NAMALWA (cell line): ENCODE measurements around the gene LRRC3.
A peak's percentile ranks its signal among the peaks of the same experiment; 100 is the strongest.
"Not testable (repeated sequence)": the region's sequence is repeated elsewhere in the genome, so short reads cannot be mapped to it uniquely, and the experiment has no call there.

ENCODE experiments used
- DNase-seq: peaks from one replicate; pipeline ENCODE4 v3.0.0-alpha.2; 2015; ENCODE audit warnings: low spot score

The LRRC3 gene

GRCh38 chr21:44454747-44455523, at the start of gene LRRC3:
TSS of gene LRRC3 (plus strand) at chr21:44455510. CDS start at chr21:44456645, 1,135 bp downstream.
- peak; percentile 57 for DNase-seq

- DNase-seq = no peak
Observed at GRCh38 chr21:44405948-44406872, 49.1 kb upstream of the LRRC3 start.

DNA sequence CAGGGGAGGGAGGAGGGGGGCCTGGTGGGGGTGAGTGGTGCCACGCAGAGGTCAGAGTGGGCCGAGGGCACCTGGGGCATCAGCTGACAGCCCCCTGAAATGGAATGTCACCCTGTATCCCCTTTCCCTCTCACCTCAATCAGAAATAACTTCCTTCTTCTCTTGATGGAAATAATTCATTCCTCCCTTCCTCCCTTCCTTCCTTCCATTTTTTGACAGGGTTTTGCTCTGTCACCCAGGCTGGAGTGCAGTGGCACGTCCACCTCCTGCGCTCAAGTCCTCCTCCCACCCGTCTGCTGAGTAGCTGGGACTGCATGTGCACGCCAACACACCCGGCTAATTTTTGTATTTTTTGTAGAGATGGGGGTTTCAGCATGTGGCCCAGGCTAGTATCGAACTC, 48.4 kb upstream of the LRRC3 start:
- DNase-seq = no peak

DNA sequence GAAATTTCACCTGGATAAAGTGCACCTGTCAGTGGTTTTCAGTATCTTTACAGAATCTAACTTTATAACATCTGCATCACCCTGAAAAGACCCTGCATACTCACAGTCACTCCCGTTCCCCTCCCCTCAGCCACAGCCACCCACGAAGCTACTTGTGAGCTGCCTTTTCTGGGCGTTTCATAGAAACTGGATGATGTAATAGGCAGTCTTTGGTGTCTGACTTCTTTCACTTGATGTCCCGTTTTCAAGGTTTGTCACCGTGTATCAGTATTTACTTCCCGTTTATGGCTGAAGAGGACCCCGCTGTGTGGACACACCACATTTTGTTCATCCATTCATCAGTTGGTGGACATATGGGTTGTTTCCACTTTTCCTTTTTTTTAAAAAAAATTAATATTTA, 47.8 kb upstream of the LRRC3 start:
- DNase-seq = no peak

DNA sequence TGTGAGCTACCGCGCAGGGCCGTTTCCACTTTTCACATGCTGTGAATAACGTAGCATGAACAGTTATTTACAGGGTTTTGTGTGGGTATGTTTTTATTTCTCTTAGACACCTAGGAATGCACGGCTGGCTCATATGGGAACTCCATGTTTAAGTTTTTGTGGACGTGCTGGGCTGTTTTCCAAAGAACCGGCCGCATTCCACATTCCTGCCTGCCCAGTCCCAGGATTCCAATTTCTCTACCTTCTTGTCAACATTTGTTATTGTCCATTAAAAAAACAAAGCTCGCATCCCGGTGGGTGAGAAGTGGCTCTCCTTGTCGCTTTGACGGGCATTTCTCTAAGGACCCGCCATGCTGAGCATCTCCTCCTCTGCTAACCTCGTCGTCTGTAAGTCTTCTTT, 47.1 kb upstream of the LRRC3 start:
- DNase-seq = no peak

- DNase-seq = no peak
Observed at GRCh38 chr21:44413566-44414290, 41.6 kb upstream of the LRRC3 start.

- DNase-seq = no peak
Observed at GRCh38 chr21:44414291-44415072, 40.8 kb upstream of the LRRC3 start.

GRCh38 chr21:44415073-44416025, 40.0 kb upstream of the LRRC3 start:
- no peak for DNase-seq

DNA sequence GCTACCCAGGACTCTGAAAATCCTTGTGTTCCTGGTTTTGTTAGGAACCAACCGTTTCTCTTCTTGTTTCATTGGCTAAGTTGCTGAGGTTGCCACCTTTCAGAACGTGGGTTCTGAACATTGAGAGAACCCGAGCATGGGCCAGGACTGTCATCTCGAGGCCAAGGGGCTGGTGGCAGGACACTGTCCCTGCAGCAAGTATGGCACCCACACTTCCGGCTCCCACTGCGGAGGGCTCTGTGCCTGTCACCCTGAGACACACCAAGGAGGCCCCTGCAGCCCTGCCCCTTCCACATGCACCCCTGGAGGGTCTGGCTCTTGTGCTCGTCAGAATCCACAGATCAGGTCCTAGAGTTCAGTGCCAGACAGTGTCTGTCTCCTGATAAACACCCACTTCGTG, 39.1 kb upstream of the LRRC3 start:
- no peak for DNase-seq

DNA sequence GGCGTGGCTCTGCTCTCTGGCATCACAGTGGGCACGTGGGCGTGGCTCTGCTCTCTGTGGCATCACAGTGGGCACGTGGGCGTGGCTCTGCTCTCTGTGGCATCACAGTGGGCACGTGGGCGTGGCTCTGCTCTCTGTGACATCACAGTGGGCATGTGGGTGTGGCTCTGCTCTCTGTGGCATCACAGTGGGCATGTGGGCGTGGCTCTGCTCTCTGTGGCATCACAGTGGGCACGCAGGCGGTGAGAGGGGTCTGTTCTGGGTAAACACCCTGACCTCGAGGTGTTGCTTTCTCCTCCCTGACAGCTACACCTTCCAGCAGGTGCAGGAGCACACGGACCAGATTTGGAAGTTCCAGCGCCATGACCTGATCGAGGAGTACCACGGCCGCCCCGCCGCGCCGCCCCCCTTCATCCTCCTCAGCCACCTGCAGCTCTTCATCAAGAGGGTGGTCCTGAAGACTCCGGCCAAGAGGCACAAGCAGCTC, 37.6 kb upstream of the LRRC3 start:
- not testable (repeated sequence) for DNase-seq

GRCh38 chr21:44418108-44418875, 37.0 kb upstream of the LRRC3 start:
- no peak for DNase-seq

- DNase-seq = no peak
Observed at GRCh38 chr21:44418876-44419230, 36.5 kb upstream of the LRRC3 start.

- no peak for DNase-seq
Observed at GRCh38 chr21:44419679-44420078, 35.6 kb upstream of the LRRC3 start.

- no peak for DNase-seq
Observed at GRCh38 chr21:44420416-44421205, 34.7 kb upstream of the LRRC3 start.

DNA sequence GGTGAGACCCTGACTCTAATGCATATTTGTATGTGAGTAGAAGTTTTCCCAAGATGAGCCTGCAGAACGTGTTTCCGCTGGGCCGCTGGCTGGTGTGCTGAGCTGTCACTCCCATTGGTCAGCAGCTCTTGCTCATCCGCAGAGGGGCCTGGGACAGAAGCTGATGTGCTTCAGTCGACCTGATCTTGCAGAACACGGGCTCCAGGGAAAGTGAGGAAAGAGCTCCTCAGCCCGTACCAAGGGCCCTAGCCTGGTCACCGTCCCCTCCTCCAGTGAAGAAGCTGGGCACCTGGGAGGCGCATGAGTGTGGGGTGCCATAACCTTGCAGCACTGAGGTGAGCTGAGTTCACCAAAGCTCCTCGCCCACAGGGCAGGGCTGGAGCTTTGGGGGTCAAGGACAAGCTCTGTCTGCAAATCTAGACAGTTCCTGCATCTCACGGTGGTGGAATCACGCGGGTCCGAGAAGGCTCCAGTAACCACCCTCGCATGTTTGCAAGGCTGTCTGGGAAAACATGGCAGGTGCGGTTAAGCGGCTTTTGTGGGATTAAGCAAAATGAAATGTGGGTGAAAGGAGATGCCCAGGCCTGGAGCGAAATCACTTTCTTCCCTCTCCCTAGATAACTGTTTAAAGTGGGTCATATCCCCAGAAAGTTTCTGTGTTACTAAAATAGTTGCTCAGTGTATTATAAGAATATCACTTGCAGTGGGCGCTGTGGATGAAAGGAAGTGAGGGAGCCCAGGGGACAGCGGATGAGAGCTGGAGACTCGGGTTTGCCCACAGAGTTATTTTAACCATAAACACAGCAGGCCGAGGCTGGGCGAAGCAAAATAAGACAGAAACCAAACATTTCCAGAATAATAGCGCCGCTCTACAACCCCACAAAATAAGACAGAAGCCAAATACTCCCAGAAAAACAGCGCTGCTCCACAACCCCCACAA, 33.1 kb upstream of the LRRC3 start:
- DNase-seq = no peak

DNA sequence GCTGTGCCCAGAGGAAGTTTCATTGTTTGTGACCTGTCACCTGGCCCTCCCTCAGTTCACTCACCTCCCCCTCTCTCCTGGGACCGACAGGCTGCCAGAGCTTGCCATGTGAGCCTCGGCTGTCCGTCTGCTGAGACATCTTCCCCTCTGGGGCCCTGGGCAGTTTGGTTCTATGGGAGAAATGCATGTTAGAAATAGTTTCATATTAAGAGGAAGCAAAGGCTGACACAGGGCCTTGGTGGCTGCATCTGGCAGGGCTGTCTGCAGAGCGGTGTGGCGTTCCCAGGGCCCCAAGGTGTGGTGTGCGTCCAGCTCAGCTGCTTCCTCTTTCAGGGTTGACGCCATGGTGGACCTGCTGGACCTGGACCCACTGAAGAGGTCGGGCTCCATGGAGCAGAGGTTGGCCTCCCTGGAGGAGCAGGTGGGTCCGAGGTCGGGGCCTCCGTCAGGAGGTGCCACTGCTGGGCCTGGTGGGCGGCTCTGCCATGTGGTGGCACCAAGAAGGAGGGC, 31.9 kb upstream of the LRRC3 start:
- DNase-seq = peak; percentile 35

DNA sequence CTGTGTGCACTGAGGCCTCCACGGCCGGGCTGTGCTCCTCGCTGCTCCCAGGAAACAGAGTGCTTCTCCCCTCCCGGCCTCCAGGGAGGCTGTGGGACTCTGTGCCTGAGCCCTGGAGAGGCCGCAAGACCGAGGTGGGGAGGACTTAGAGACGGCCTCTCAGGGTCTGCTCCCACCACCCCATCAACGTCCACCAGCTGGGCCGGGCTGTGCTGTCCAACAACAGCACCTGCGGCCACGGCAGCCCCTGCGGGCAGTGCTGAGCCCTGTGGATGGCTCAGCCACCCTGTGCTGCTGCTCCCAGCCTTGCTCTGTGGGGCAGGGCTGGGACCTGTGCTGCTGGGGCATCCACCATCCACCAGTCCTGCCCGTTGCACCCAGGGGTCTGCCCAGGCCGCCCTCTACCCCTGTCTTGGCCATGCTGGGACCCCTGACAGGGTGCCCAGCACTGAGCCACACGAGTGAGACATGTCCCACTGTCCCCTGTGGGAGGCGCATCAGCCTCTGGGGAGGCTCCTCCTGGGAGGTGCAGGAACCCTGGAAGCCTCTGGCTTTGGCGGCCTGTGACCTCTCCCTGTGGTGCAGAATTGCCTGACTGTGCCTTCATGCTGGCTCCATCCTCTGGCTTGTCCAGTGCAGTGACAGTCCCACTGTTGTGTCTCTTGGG, 31.2 kb upstream of the LRRC3 start:
- no peak for DNase-seq
